GM19023 (cell line): ENCODE data around the gene NLRC5.
A peak's percentile ranks its signal among the peaks of the same experiment; 100 is the strongest.

Source experiments
- ATAC-seq: cut with Tn5 transposase; IDR thresholded peaks from one replicate; pipeline ENCODE4 v1.9.1; 2021; ENCODE audit warnings: mild to moderate bottlenecking, moderate library complexity; ENCODE audit not compliant: unreplicated experiment

NLRC5 gene, protein sequence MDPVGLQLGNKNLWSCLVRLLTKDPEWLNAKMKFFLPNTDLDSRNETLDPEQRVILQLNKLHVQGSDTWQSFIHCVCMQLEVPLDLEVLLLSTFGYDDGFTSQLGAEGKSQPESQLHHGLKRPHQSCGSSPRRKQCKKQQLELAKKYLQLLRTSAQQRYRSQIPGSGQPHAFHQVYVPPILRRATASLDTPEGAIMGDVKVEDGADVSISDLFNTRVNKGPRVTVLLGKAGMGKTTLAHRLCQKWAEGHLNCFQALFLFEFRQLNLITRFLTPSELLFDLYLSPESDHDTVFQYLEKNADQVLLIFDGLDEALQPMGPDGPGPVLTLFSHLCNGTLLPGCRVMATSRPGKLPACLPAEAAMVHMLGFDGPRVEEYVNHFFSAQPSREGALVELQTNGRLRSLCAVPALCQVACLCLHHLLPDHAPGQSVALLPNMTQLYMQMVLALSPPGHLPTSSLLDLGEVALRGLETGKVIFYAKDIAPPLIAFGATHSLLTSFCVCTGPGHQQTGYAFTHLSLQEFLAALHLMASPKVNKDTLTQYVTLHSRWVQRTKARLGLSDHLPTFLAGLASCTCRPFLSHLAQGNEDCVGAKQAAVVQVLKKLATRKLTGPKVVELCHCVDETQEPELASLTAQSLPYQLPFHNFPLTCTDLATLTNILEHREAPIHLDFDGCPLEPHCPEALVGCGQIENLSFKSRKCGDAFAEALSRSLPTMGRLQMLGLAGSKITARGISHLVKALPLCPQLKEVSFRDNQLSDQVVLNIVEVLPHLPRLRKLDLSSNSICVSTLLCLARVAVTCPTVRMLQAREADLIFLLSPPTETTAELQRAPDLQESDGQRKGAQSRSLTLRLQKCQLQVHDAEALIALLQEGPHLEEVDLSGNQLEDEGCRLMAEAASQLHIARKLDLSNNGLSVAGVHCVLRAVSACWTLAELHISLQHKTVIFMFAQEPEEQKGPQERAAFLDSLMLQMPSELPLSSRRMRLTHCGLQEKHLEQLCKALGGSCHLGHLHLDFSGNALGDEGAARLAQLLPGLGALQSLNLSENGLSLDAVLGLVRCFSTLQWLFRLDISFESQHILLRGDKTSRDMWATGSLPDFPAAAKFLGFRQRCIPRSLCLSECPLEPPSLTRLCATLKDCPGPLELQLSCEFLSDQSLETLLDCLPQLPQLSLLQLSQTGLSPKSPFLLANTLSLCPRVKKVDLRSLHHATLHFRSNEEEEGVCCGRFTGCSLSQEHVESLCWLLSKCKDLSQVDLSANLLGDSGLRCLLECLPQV (N-terminal part only)

DNA sequence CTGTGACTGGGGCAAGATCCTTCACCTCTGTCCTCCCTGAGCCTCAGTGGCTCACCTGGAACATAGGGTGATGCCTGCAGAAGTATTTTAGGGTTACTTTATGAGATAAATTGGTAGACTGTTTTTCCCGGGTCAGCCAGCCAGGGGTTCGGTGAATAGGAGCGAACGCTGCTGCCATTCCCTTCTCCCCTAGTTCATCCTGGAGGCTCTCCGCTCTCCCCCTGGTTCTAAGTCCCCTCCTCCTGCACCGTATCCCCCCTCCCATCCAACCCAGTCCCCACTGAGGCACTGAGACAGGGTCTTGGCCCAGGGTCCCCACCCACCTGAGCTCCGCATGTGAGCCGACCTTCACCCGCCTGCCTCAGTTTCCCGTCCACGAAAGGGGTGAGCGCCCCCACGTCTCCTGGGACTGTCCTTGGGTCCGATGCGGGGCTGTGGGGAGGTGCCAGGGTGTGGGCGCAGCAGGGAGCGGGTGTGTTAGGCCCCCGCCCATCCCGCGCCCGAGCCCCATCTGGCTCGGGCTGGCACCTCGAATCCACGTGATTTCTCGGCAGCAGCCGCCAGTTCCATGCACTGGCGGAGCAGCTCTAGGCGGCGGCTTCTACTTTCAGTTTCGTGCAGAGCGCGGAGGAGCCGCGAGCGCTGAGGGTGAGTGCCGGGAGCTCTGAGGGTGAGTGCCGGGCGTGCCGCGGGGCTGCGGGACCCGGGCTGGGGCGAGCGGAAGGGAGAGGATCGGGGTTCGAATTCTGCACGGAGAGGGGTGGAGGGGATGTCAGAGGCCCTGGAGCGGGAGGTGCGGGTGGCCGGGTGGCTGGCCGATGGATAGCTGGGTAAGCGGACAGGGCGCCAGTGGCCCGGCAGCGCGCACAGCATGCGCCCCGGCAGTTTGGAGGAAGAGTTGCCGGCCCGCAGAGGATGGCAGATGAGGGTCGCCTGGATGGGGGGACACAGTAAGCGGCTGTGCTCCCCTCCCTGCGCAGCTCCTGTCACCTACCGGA, at the start of gene NLRC5:
Gene NLRC5 (plus strand): TSS at position 610 of the 998 bp plus-strand sequence. CDS start 31,156 bp downstream, outside the sequence.
- ATAC-seq: peak; percentile 76

DNA sequence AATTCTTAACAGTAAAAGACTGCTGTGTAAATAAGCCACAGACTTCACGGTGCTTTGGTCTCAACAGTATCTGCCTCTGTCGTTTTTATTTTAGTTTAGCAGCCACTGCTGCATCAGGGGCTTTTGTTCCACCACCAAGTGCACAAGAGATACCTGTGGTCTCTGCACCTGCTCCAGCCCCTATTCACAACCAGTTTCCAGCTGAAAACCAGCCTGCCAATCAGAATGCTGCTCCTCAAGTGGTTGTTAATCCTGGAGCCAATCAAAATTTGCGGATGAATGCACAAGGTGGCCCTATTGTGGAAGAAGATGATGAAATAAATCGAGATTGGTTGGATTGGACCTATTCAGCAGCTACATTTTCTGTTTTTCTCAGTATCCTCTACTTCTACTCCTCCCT, 49.6 kb upstream of the NLRC5 start:
- ATAC-seq: no peak

- ATAC-seq: no peak
Observed at GRCh38 chr16:56941092-56941491, 48.3 kb upstream of the NLRC5 start.

DNA sequence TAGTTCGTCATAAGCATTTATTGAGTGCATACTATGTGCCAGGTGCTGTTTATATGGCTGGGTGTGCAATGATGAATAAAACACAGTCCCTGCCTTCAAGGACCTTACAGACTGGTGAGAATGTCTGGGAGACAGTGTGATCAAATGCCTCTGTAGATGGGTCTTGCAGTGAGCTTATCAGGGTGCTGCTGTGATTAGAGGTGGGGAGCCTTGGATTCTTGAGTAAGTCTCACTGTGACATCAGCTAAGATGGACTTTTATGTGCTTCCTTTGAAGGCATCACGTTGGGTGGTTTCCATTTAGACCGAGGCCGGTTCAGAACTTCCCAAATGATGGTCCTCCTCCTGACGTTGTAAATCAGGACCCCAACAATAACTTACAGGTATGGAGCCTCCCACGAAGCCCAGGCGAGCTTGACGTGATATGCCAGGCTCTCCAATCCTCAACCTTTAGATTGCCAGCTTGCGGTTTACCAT, 47.5 kb upstream of the NLRC5 start:
- no peak for ATAC-seq

GRCh38 chr16:56943761-56944375, 45.5 kb upstream of the NLRC5 start:
- ATAC-seq: no peak

- ATAC-seq: no peak
Observed at GRCh38 chr16:56944954-56945839, 44.2 kb upstream of the NLRC5 start.

DNA sequence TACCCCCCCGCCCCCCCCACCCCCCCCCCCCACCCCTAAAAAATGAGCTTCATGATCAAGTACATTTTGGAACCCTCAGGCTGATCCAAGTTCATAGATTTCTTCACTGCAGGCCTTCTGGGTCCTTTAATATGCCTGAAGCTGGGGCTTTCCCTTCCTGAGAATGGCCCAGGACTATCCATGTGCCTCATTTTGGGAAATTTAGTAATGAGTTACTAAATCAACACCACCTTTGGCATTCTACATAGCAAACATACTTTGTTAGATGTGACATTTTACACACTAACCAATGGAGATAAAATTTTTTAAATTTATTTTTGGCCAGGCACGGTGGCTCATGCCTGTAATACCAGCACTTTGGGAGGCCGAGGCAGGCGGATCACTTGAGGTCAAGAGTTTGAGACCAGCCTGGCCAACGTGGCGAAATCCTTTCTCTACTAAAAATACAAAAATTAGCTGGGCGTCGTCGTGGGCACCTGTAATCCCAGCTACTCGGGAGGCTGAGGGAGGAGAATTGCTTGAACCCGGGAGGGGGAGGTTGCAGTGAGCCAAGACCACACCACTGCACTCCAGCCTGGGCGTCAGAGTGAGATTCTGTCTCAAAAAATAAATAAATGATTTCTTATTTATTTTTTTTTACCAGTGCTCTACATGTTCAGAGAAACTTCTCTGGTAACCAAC, 43.4 kb upstream of the NLRC5 start:
- ATAC-seq: no peak

GRCh38 chr16:56946767-56947603, 42.4 kb upstream of the NLRC5 start:
- ATAC-seq: no peak

GRCh38 chr16:56947604-56947995, 41.8 kb upstream of the NLRC5 start:
- no peak for ATAC-seq

- ATAC-seq: no peak
Observed at GRCh38 chr16:56948234-56948633, 41.1 kb upstream of the NLRC5 start.

GRCh38 chr16:56950051-56950450, 39.3 kb upstream of the NLRC5 start:
- ATAC-seq: no peak

GRCh38 chr16:56950455-56950854, 38.9 kb upstream of the NLRC5 start:
- ATAC-seq: no peak

- peak; percentile 54 for ATAC-seq
Observed at GRCh38 chr16:56950881-56951771, 38.2 kb upstream of the NLRC5 start.

DNA sequence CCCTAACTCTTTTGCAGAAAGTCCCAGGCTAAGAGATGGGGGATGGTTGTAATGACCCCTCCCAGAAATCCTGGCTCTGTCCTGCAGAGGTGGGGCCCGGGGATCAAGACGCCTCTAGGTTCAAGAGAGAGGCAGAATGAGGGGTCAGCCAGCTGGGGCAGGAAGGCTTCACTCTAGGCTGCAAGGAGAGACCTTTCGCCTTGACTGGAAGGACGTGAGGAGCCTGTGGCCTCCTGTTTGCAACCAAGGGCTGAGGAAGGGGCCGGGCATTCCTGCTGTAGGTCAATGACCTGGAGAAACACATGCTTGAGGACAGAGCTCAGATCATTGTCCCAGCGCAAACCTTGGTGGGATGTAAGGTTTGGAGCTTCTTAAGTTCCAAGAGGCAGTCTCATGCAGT, 36.4 kb upstream of the NLRC5 start:
- no peak for ATAC-seq

- ATAC-seq: no peak
Observed at GRCh38 chr16:56956076-56956475, 33.3 kb upstream of the NLRC5 start.

DNA sequence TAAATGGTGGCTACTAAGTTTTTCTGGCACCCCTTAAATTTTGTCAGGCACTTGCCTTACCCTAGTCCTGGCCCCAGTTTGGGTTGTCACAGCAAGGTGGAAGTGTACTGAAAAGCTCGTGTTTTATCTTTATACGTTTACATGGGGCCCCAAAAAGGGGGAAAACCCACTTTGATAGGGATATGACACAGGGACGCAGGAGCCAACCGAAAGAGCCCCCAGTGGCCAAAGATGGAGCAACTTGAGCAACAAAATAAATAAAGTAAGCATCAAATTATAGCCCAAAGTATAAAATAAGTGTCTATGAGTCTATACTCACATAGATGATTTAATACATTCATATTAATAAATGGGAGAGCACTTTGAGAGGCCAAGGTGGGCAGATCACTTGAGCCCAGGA, 32.6 kb upstream of the NLRC5 start:
- no peak for ATAC-seq
